Transverse colon (tissue), 4 donors: Measurements from ENCODE around the gene ADGRE1. TPM values are rescaled to one million over a fixed set of nuclear protein-coding genes. Genes with fewer than 3 reads are reported as not detected.

Source experiments
- DNase-seq: peaks from one replicate; pipeline ENCODE4 v3.0.0-alpha.2; 2019
- H3K27ac ChIP-seq, 4 donors: fragments of 200-600 bp; sonication (generic); 2 replicates each; pipeline ENCODE4 v1.5.1; 2016 to 2018; ENCODE audit warnings: inconsistent platforms in 4 of 4
- H3K27me3 ChIP-seq: fragments of 200-600 bp; sonication (generic); 2 replicates; pipeline ENCODE4 v1.5.1; 2017; ENCODE audit warnings: inconsistent platforms
- H3K36me3 ChIP-seq, 4 donors: fragments of 200-600 bp; sonication (generic); 2 replicates each; pipeline ENCODE4 v1.5.1; 2017 to 2019; ENCODE audit warnings: inconsistent platforms in 4 of 4
- H3K4me1 ChIP-seq, 4 donors: fragments of 200-600 bp; sonication (generic); 2 replicates each; pipeline ENCODE4 v1.5.1; 2017 to 2020; ENCODE audit warnings: inconsistent platforms in 4 of 4
- H3K4me3 ChIP-seq, 4 donors: fragments of 200-600 bp; sonication (generic); 1 replicate in 1 of 4; 2 replicates in 3 of 4; pipeline versions ENCODE4 v1.5.1 to v1.6.1; 2017 to 2019; ENCODE audit warnings: inconsistent platforms in 4 of 4
- H3K9me3 ChIP-seq, 2 donors: fragments of 200-600 bp; sonication (generic); 2 replicates each; pipeline ENCODE4 v1.5.1; 2017 to 2019; ENCODE audit warnings: inconsistent platforms in 2 of 2
- CTCF ChIP-seq, 5 experiments: fragments of 200-600 bp in 3 of 5; fragments of 450-650 bp in 2 of 5; sonication (generic) in 3 of 5; IDR thresholded peaks; 1 replicate in 2 of 5; 2 replicates in 3 of 5; pipeline ENCODE4 v1.5.1; 2016 to 2017; ENCODE audit warnings: antibody characterized with exemption in 5 of 5, inconsistent platforms in 3 of 5, mild to moderate bottlenecking in 2 of 5, moderate library complexity in 1 of 5
- EP300 ChIP-seq: sonication (generic); formaldehyde crosslinking; IDR thresholded peaks from one replicate; pipeline ENCODE4 v1.6.1; 2017; ENCODE audit warnings: antibody characterized with exemption, low read depth
- POLR2A ChIP-seq: fragments of 450-650 bp; IDR thresholded peaks from one replicate; pipeline ENCODE4 v1.6.1; 2016; ENCODE audit warnings: antibody characterized with exemption, mild to moderate bottlenecking, moderate library complexity
- POLR2AphosphoS5 ChIP-seq, 3 donors: sonication (generic); formaldehyde crosslinking; IDR thresholded peaks; one replicate each; pipeline ENCODE4 v1.6.1; 2016; ENCODE audit warnings: antibody characterized with exemption in 3 of 3
- WGBS, 2 donors: methylation state at CpG; one replicate each; pipeline ENCODE4 v1.1.5; 2018; ENCODE audit warnings: low coverage in 1 of 2; 5-methylcytosine and 5-hydroxymethylcytosine counted together
- in situ Hi-C, 4 donors: fragments of 200-750 bp; cut with MboI; loops; one replicate each; pipeline versions ENCODE4 v1.15.0 to v1.15.1; 2017; ENCODE audit warnings: low sequenced_read_pairs in 3 of 4, low pct_ligation_motif_present in 1 of 4, low pct_unique_long_range_greater_than_20kb in 1 of 4
- intact Hi-C: fragments of 100-400 bp; cut with DNase I; formaldehyde crosslinking; loops from one replicate; pipeline ENCODE4 v1.15.1; 2023; ENCODE audit warnings: low total_unique reads
- total RNA-seq, 4 donors: library from RNA; depleted of rRNA; stranded (reverse); fragments of >200 nt; gene quantifications; one replicate each; pipeline ENCODE4 v1.1.0, GENCODE V29; 2016

ADGRE1 gene
- total RNA-seq, 4 donors from 2014 or later, result 0.16 to 0.27 TPM; not detected in 2

DNA sequence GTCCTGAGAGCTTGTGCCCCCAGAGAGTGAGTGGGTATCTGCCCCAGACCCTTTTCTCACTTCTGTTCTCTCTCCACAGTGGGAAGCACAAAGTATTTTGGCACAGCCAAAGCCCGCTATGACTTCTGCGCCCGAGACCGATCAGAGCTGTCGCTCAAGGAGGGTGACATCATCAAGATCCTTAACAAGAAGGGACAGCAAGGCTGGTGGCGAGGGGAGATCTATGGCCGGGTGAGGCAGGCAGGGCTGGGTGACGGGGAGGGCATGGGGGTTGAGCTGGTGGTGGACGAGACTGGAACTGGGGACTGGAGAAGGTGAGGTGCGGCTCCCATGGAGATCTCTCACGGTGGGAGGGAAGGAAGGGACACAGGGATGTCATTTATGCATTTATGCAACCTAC, 33.5 kb upstream of the ADGRE1 start:
- TF ChIP-seq CTCF (IDR thresholded peaks at IDR 0.05) (no peak), POLR2A (no peak), EP300 (no peak), POLR2AphosphoS5 (IDR thresholded peaks at IDR 0.05) (no peak)

GRCh38 chr19:6854758-6855157, 32.6 kb upstream of the ADGRE1 start:
- in situ Hi-C loops (loop anchor here (25.0 kb wide), 4 partner anchors 117 to 342 kb away; partner anchors contain the start of genes GPR108 (in 2 of the 4), TRIP10 (in 2 of the 4), TUBB4A (in 2 of the 4) and C3 (in 1 of the 4)), intact Hi-C loops (no loop called here)
- Histone ChIP-seq H3K9me3 (no peaks in the 10 kb centered on the region), H3K4me1 (no peaks in the 10 kb centered on the region), H3K27me3 (no peaks in the 10 kb centered on the region), H3K36me3 (no peaks in the 10 kb centered on the region), H3K4me3 (no peak overlapping the region), H3K27ac (no peak overlapping the region)
- WGBS, 2 donors, result 86 to 91% methylated on average over 2 of the region's 2 CpGs
- no peak for DNase-seq
- TF ChIP-seq EP300 (no peak), POLR2AphosphoS5 (IDR thresholded peaks at IDR 0.05) (no peak), CTCF (IDR thresholded peaks at IDR 0.05) (no peak), POLR2A (no peak)

More for the DNA sequence above, 33.5 kb upstream of the ADGRE1 start:
- DNase-seq, result no peak
- intact Hi-C loops (no loop called here), in situ Hi-C loops (loop anchor here (25.0 kb wide), 4 partner anchors 117 to 342 kb away; partner anchors contain the start of genes GPR108 (in 2 of the 4), TRIP10 (in 2 of the 4), TUBB4A (in 2 of the 4) and C3 (in 1 of the 4))
- Histone ChIP-seq H3K27ac (no peak overlapping the region), H3K4me1 (no peaks in the 10 kb centered on the region), H3K36me3 (no peaks in the 10 kb centered on the region), H3K9me3 (no peaks in the 10 kb centered on the region), H3K27me3 (no peaks in the 10 kb centered on the region), H3K4me3 (no peak overlapping the region)
- WGBS, 2 donors, result 92 to 93% methylated on average over 2 to 11 of the region's 11 CpGs

GRCh38 chr19:6856749-6857372, 30.5 kb upstream of the ADGRE1 start:
- intact Hi-C loops, result no loop called here
- H3K9me3 ChIP-seq, result no peaks in the 10 kb centered on the region
- H3K4me1 ChIP-seq, result no peaks in the 10 kb centered on the region
- no peaks in the 10 kb centered on the region for H3K27me3 ChIP-seq
- H3K4me3 ChIP-seq, result no peak overlapping the region
- in situ Hi-C loops, result loop anchor here (25.0 kb wide), 4 partner anchors 120 to 345 kb away; partner anchors contain the start of genes GPR108 (in 2 of the 4), TRIP10 (in 2 of the 4), TUBB4A (in 2 of the 4) and C3 (in 1 of the 4)
- 57 to 100% methylated on average over 1 to 14 of the region's 14 CpGs for WGBS, 2 donors
- DNase-seq, result no peak
- H3K36me3 ChIP-seq, result no peaks in the 10 kb centered on the region
- no peak overlapping the region for H3K27ac ChIP-seq
- TF ChIP-seq EP300, result no peak
- no peak for TF ChIP-seq CTCF (IDR thresholded peaks at IDR 0.05)
- TF ChIP-seq POLR2A, result no peak
- TF ChIP-seq POLR2AphosphoS5 (IDR thresholded peaks at IDR 0.05), result no peak

GRCh38 chr19:6861683-6862286, 25.6 kb upstream of the ADGRE1 start:
- no peak for TF ChIP-seq CTCF (IDR thresholded peaks at IDR 0.05)
- TF ChIP-seq POLR2A, result no peak
- no peak for TF ChIP-seq POLR2AphosphoS5 (IDR thresholded peaks at IDR 0.05)
- TF ChIP-seq EP300, result no peak
- in situ Hi-C loops, result loop anchor here (5.0 to 25.0 kb wide), 7 partner anchors 124 to 349 kb away; partner anchors contain the start of genes GPR108 (in 3 of the 4), TRIP10 (in 3 of the 4), TUBB4A (in 2 of the 4) and C3 (in 1 of the 4)

More at GRCh38 chr19:6861683-6862286, 25.6 kb upstream of the ADGRE1 start:
- DNase-seq, result no peak
- no peaks in the 10 kb centered on the region for H3K36me3 ChIP-seq
- H3K27ac ChIP-seq, result no peak overlapping the region
- no peaks in the 10 kb centered on the region for H3K9me3 ChIP-seq
- H3K27me3 ChIP-seq, result no peaks in the 10 kb centered on the region
- WGBS, 2 donors, result 79% methylated on average over 10 of the region's 10 CpGs; no CpG with 5 or more reads in 1 of the 2 donors
- H3K4me3 ChIP-seq, result no peak overlapping the region
- intact Hi-C loops, result loop anchor here (5.0 to 10.0 kb wide), 2 partner anchors 229 to 347 kb away; no protein-coding TSS in a partner anchor
- H3K4me1 ChIP-seq, result peaks cover 0 to 8% (median 6%) of the 10 kb centered on the region in 4 donors
